Psoas muscle (tissue), 8 donors: ENCODE measurements around the gene LRRC8D. TPM values are rescaled to one million over a fixed set of nuclear protein-coding genes. Genes with fewer than 3 reads are reported as not detected.

Experiments used
- ATAC-seq, 4 donors: fragments of 200-7000 bp; cut with Tn5 transposase; one replicate each; pipeline ENCODE4 v1.9.1; 2020; ENCODE audit warnings: moderate library complexity in 3 of 4, mild to moderate bottlenecking in 2 of 4
- DNase-seq, 2 donors: peaks; one replicate each; pipeline ENCODE4 v3.0.0-alpha.2; 2020
- H3K27ac ChIP-seq: fragments of 200-600 bp; one replicate; pipeline ENCODE4 v1.8.0; 2022
- H3K27me3 ChIP-seq, 3 donors: fragments of 200-600 bp in 1 of 3; one replicate each; pipeline versions ENCODE4 v1.6.1 to v1.8.0; 2013 to 2022; ENCODE audit warnings: low read length in 2 of 3, mild to moderate bottlenecking in 2 of 3, moderate library complexity in 1 of 3; ENCODE audit not compliant: insufficient read depth in 3 of 3
- H3K36me3 ChIP-seq, 2 donors: fragments of 200-600 bp in 1 of 2; one replicate each; pipeline versions ENCODE4 v1.6.1 to v1.8.0; 2013 to 2022; ENCODE audit warnings: low read depth in 1 of 2, mild to moderate bottlenecking in 1 of 2, moderate library complexity in 1 of 2; ENCODE audit not compliant: insufficient read depth in 1 of 2
- H3K4me1 ChIP-seq: fragments of 200-600 bp; one replicate; pipeline ENCODE4 v1.8.0; 2022
- H3K4me3 ChIP-seq: fragments of 200-600 bp; one replicate; pipeline ENCODE4 v1.8.0; 2022; ENCODE audit warnings: mild to moderate bottlenecking
- H3K9me3 ChIP-seq: fragments of 200-600 bp; one replicate; pipeline ENCODE4 v1.8.0; 2022
- intact Hi-C, 2 donors: fragments of 100-400 bp; cut with DNase I; formaldehyde crosslinking; loops; one replicate each; pipeline versions ENCODE4 v1.11.0 to v1.14.2; 2022
- polyA plus RNA-seq, 3 donors: library from polyadenylated mRNA; stranded (reverse); fragments of 200-250 nt; gene quantifications; one replicate each; pipeline ENCODE4 v1.2.3, GENCODE V29; 2013
- total RNA-seq, 4 donors: library from RNA; stranded (reverse); fragmentation: NEBNext Ultra II Directional in 2 of 4; extraction: Animal tissue kit (Norgen Biotek cat#: 25700) in 2 of 4; gene quantifications; one replicate each; pipeline versions ENCODE4 v1.2.1 to v1.2.4, GENCODE V29; 2021 to 2023
- TF ChIP-seq, protein P1 (sequence below): fragments of 200-600 bp; IDR thresholded peaks from one replicate; pipeline ENCODE4 v1.8.0; 2022; ENCODE audit warnings: antibody characterized with exemption
- donor health status: healthy with polysubstance abuse.
- donor health status: DM: no; HTN: no; CAD: no; lungs with moderate emphysema.
- donor health status: Bipolar disorder and iron deficiency.
- donor health status: healthy.
- donor health status: DM: yes; HTN: yes; CAD: no.
- donor health status: DM: no; HTN: no; CAD: no.
- donor health status: DM: no; HTN: no; CAD: no.
- donor health status: DM: yes; HTN: yes; CAD: no.

Gene LRRC8D
- total and polyA plus RNA-seq, 7 donors = 3.5 to 7.1 (median 5.6) TPM

- Histone ChIP-seq H3K4me3 (no peak overlapping the region), H3K9me3 (no peaks in the 10 kb centered on the region), H3K4me1 (peaks cover 3% of the 10 kb centered on the region), H3K27me3 (no peaks in the 10 kb centered on the region), H3K36me3 (no peaks in the 10 kb centered on the region), H3K27ac (no peak overlapping the region)
- TF ChIP-seq, protein P1, sequence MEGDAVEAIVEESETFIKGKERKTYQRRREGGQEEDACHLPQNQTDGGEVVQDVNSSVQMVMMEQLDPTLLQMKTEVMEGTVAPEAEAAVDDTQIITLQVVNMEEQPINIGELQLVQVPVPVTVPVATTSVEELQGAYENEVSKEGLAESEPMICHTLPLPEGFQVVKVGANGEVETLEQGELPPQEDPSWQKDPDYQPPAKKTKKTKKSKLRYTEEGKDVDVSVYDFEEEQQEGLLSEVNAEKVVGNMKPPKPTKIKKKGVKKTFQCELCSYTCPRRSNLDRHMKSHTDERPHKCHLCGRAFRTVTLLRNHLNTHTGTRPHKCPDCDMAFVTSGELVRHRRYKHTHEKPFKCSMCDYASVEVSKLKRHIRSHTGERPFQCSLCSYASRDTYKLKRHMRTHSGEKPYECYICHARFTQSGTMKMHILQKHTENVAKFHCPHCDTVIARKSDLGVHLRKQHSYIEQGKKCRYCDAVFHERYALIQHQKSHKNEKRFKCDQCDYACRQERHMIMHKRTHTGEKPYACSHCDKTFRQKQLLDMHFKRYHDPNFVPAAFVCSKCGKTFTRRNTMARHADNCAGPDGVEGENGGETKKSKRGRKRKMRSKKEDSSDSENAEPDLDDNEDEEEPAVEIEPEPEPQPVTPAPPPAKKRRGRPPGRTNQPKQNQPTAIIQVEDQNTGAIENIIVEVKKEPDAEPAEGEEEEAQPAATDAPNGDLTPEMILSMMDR = no peak
- DNase-seq (no peak), ATAC-seq (no peak)
- intact Hi-C loops = loop anchor here in 1 of 2 donors (10.0 kb wide), 1 partner anchor 141 kb away; no protein-coding TSS in a partner anchor
These were observed 165.2 kb downstream of the LRRC8D start for GRCh38 chr1:89986020-89986419.

Other genes starting within 250 kb of the LRRC8D start
- 1 to 10 TPM; 2.8 to 4.1 (median 3.2) TPM for gene LRRC8C, start 187.9 kb upstream of the LRRC8D start, total RNA-seq
- 1 to 10 TPM; 1.4 to 1.8 (median 1.8) TPM for gene LRRC8C, start 187.9 kb upstream of the LRRC8D start, polyA plus RNA-seq
- 10 to 100 TPM in 2 of 4 donors, 1 to 10 TPM in 2; 5.9 to 16.0 (median 10.7) TPM for gene ZNF326, start 174.1 kb downstream of the LRRC8D start, total RNA-seq
- gene ZNF326, start 174.1 kb downstream of the LRRC8D start, polyA plus RNA-seq = 10 to 100 TPM in 1 of 3 donors, 1 to 10 TPM in 2; 8.5 to 13.1 (median 10.0) TPM